ENCODE measurements around the gene SENP3.
A peak's percentile ranks its signal among the peaks of the same experiment; 100 is the strongest.

The SENP3 gene

DNA sequence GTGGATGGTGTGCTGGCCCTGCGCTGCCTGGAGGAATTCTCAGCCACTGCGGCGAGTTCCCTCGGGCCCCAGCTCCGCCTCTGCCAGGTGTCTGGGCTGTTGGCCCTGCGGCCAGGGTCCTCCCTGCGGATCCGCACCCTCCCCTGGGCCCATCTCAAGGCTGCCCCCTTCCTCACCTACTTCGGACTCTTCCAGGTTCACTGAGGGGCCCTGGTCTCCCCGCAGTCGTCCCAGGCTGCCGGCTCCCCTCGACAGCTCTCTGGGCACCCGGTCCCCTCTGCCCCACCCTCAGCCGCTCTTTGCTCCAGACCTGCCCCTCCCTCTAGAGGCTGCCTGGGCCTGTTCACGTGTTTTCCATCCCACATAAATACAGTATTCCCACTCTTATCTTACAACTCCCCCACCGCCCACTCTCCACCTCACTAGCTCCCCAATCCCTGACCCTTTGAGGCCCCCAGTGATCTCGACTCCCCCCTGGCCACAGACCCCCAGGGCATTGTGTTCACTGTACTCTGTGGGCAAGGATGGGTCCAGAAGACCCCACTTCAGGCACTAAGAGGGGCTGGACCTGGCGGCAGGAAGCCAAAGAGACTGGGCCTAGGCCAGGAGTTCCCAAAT is 4.5 kb upstream of the SENP3 start:
- TF ChIP-seq CTCF (IDR thresholded peaks at IDR 0.05) = no peak
- intact Hi-C loops (cut with DNase I; ENCODE audit: low total_unique reads) = no loop called here
- Histone ChIP-seq H3K27ac (peak overlapping the region; percentile 95 to 96), H3K36me3 (peaks cover 0 to 10% (median 6%) of the 10 kb centered on the region in 3 donors), H3K9me3 (no peaks in the 10 kb centered on the region), H3K4me1 (peaks cover 0 to 44% (median 40%) of the 10 kb centered on the region in 4 donors), H3K4me3 (no peak overlapping the region), H3K27me3 (no peaks in the 10 kb centered on the region)
- no peak for DNase-seq

GRCh38 chr17:7557775-7558543 is 3.8 kb upstream of the SENP3 start:
- Histone ChIP-seq H3K27ac (peak overlapping the region; percentile 95 to 96), H3K9me3 (no peaks in the 10 kb centered on the region), H3K4me3 (peak overlapping the region; percentile 86 to 99), H3K27me3 (no peaks in the 10 kb centered on the region), H3K36me3 (peaks cover 0 to 11% (median 6%) of the 10 kb centered on the region in 3 donors), H3K4me1 (peaks cover 0 to 51% (median 46%) of the 10 kb centered on the region in 4 donors)
- DNase-seq = peak; percentile 88 to 94
- TF ChIP-seq CTCF (IDR thresholded peaks at IDR 0.05) = no peak
- intact Hi-C loops (cut with DNase I; ENCODE audit: low total_unique reads) = no loop called here

DNA sequence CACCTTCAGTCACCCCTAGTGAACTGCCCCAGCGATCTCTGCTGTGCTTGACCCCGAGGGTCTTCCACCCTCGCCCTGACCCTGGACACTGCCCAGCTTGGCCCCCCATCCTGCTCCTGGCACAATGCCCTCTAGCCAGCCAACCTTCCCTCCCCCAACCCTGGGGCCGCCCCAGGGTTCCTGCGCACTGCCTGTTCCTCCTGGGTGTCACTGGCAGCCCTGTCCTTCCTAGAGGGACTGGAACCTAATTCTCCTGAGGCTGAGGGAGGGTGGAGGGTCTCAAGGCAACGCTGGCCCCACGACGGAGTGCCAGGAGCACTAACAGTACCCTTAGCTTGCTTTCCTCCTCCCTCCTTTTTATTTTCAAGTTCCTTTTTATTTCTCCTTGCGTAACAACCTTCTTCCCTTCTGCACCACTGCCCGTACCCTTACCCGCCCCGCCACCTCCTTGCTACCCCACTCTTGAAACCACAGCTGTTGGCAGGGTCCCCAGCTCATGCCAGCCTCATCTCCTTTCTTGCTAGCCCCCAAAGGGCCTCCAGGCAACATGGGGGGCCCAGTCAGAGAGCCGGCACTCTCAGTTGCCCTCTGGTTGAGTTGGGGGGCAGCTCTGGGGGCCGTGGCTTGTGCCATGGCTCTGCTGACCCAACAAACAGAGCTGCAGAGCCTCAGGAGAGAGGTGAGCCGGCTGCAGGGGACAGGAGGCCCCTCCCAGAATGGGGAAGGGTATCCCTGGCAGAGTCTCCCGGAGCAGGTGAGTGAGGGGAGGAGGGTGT is 3.0 kb upstream of the SENP3 start, which contains the start of gene TNFSF13:
Gene TNFSF13 (plus strand): TSS at position 207 of the 776 bp plus-strand sequence. CDS start 290 bp downstream, at position 497.
- TF ChIP-seq CTCF (IDR thresholded peaks at IDR 0.05) = no peak
- Histone ChIP-seq H3K4me1 (peaks cover 0 to 59% (median 54%) of the 10 kb centered on the region in 4 donors), H3K9me3 (no peaks in the 10 kb centered on the region), H3K27me3 (no peaks in the 10 kb centered on the region), H3K4me3 (peak within 1 kb of the TSS; percentile 86 to 99), H3K36me3 (peaks cover 0 to 12% (median 6%) of the 10 kb centered on the region in 3 donors), H3K27ac (peak within 1 kb of the TSS; percentile 95 to 96)
- DNase-seq = peak; percentile 64 to 85
- intact Hi-C loops (cut with DNase I; ENCODE audit: low total_unique reads) = no loop called here

- DNase-seq = no peak
- Histone ChIP-seq H3K4me1 (peaks cover 0 to 67% (median 61%) of the 10 kb centered on the region in 4 donors), H3K27me3 (no peaks in the 10 kb centered on the region), H3K4me3 (peak overlapping the region; percentile 86 to 99), H3K9me3 (no peaks in the 10 kb centered on the region), H3K27ac (peak overlapping the region; percentile 95 to 96), H3K36me3 (peaks cover 6 to 17% (median 7%) of the 10 kb centered on the region in 3 donors)
- TF ChIP-seq CTCF (IDR thresholded peaks at IDR 0.05) = no peak
- intact Hi-C loops (cut with DNase I; ENCODE audit: low total_unique reads) = loop anchor here (5.0 to 10.0 kb wide), 4 partner anchors 65 to 305 kb away; partner anchors contain the start of genes CTDNEP1, ELP5, FGF11 and KCTD11
Observed at GRCh38 chr17:7559320-7560171, 2.2 kb upstream of the SENP3 start.

Data from tibial artery (tissue), 4 donors.